ENCODE results near the gene DNASE2. TPM values are rescaled to one million over a fixed set of nuclear protein-coding genes. Genes with fewer than 3 reads are reported as not detected.

DNASE2 gene
- total RNA-seq, 1 experiment from 2014 or later, result 78.9 TPM

- intact Hi-C loops (cut with micrococcal nuclease; ENCODE audit: unreplicated experiment), result no loop called here
- BruUV-seq (replicated peaks), result no TSS peak
- Histone ChIP-seq H3K27me3 (ENCODE audit: control insufficient read depth, insufficient read depth, low read length) (no peaks in the 10 kb centered on the region), H3K4me3 (ENCODE audit: low read depth in 2 of 2, low read length in 2 of 2) (no peak overlapping the region), H3K27ac (ENCODE audit: low read length) (no peak overlapping the region), H3K9me3 (ENCODE audit: control insufficient read depth, insufficient read depth, low read depth, low read length) (no peaks in the 10 kb centered on the region), H3K4me1 (ENCODE audit: control insufficient read depth, insufficient read depth, low read length) (no peaks in the 10 kb centered on the region), H3K36me3 (ENCODE audit: control insufficient read depth, insufficient read depth, low read length) (peaks cover 9% of the 10 kb centered on the region)
- CTCF ChIA-PET, result no interaction called here
- POLR2A ChIA-PET, result no interaction called here
- DNase-seq (ENCODE audit: low read depth, low spot score) (no peak), ATAC-seq (no peak)
- in situ Hi-C loops (cut with HindIII; ENCODE audit: low pct_unique_long_range_greater_than_20kb, low sequenced_read_pairs), result no loop called here
- no peak for TF ChIP-seq POLR2AphosphoS5 (IDR thresholded peaks at IDR 0.05; ENCODE audit: low read depth, low read length)
- TF ChIP-seq, protein P1, sequence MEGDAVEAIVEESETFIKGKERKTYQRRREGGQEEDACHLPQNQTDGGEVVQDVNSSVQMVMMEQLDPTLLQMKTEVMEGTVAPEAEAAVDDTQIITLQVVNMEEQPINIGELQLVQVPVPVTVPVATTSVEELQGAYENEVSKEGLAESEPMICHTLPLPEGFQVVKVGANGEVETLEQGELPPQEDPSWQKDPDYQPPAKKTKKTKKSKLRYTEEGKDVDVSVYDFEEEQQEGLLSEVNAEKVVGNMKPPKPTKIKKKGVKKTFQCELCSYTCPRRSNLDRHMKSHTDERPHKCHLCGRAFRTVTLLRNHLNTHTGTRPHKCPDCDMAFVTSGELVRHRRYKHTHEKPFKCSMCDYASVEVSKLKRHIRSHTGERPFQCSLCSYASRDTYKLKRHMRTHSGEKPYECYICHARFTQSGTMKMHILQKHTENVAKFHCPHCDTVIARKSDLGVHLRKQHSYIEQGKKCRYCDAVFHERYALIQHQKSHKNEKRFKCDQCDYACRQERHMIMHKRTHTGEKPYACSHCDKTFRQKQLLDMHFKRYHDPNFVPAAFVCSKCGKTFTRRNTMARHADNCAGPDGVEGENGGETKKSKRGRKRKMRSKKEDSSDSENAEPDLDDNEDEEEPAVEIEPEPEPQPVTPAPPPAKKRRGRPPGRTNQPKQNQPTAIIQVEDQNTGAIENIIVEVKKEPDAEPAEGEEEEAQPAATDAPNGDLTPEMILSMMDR (IDR thresholded peaks at IDR 0.05), result no peak
- no peak for TF ChIP-seq SIN3A (IDR thresholded peaks at IDR 0.05; ENCODE audit: borderline replicate concordance, insufficient read depth, low read depth, low read length)
- no peak for TF ChIP-seq TCF7L2 (IDR thresholded peaks at IDR 0.05; ENCODE audit: low read depth, low read length)
- TF ChIP-seq REST (IDR thresholded peaks at IDR 0.05; ENCODE audit: insufficient read depth in 1 of 2, low read depth in 2 of 2, low read length in 1 of 2), result no peak
Observed at GRCh38 chr19:12924621-12925310, 43.5 kb upstream of the DNASE2 start.

DNA sequence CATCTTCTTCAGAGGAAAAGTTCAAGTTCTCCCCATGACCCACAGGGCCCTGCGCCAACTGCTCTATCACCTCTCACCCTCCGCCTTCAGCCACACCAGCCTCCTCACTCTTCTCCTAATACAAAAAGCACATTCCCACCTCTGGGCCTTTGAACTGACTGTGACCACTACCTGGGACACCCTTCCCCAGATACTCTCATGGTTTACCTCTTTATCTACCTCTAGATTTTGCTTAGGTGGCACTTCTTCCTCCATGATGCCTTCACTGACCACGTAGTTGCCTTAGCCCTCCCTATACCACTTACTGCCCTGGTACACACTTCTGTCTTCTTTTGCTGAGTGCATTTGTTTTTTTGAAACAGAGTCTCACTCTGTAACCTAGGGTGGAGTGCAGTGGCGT lies 41.7 kb upstream of the DNASE2 start:
- no peaks in the 10 kb centered on the region for H3K27me3 ChIP-seq (ENCODE audit: control insufficient read depth, insufficient read depth, low read length)
- POLR2A ChIA-PET, result no interaction called here
- H3K4me3 ChIP-seq (ENCODE audit: low read depth in 2 of 2, low read length in 2 of 2), result no peak overlapping the region
- no peaks in the 10 kb centered on the region for H3K4me1 ChIP-seq (ENCODE audit: control insufficient read depth, insufficient read depth, low read length)
- H3K27ac ChIP-seq (ENCODE audit: low read length), result no peak overlapping the region
- no peak for ATAC-seq
- DNase-seq (ENCODE audit: low read depth, low spot score), result no peak
- no TSS peak for BruUV-seq (replicated peaks)
- peaks cover 5% of the 10 kb centered on the region for H3K36me3 ChIP-seq (ENCODE audit: control insufficient read depth, insufficient read depth, low read length)
- TF ChIP-seq REST (IDR thresholded peaks at IDR 0.05; ENCODE audit: insufficient read depth in 1 of 2, low read depth in 2 of 2, low read length in 1 of 2), result no peak
- no peak for TF ChIP-seq TCF7L2 (IDR thresholded peaks at IDR 0.05; ENCODE audit: low read depth, low read length)
- CTCF ChIA-PET, result no interaction called here
- intact Hi-C loops (cut with micrococcal nuclease; ENCODE audit: unreplicated experiment) (no loop called here), in situ Hi-C loops (cut with HindIII; ENCODE audit: low pct_unique_long_range_greater_than_20kb, low sequenced_read_pairs) (no loop called here)
- H3K9me3 ChIP-seq (ENCODE audit: control insufficient read depth, insufficient read depth, low read depth, low read length), result no peaks in the 10 kb centered on the region
